Right cardiac atrium (tissue), 5 donors: ENCODE data around the gene ZDHHC1. TPM values are rescaled to one million over a fixed set of nuclear protein-coding genes. Genes with fewer than 3 reads are reported as not detected.

ENCODE experiments used
- ATAC-seq, 2 donors: fragments of 200-7000 bp; cut with Tn5 transposase; one replicate each; pipeline versions ENCODE4 v1.8.0 to v1.9.1; 2020; ENCODE audit warnings: moderate library complexity in 2 of 2, mild to moderate bottlenecking in 1 of 2
- DNase-seq, 3 donors: peaks; one replicate each; pipeline ENCODE4 v3.0.0-alpha.2; 2020
- H3K27ac ChIP-seq: one replicate; pipeline ENCODE4 v1.5.1; 2013; ENCODE audit warnings: mild to moderate bottlenecking, low read length, control low read depth, moderate library complexity
- H3K27me3 ChIP-seq: one replicate; pipeline ENCODE4 v1.6.1; 2013; ENCODE audit not compliant: control insufficient read depth, insufficient read depth
- H3K4me1 ChIP-seq: one replicate; pipeline ENCODE4 v1.6.1; 2013; ENCODE audit warnings: low read length; ENCODE audit not compliant: control insufficient read depth, insufficient read depth
- H3K4me3 ChIP-seq: one replicate; pipeline ENCODE4 v1.5.1; 2013; ENCODE audit warnings: low read length, control low read depth
- H3K9me3 ChIP-seq: one replicate; pipeline ENCODE4 v1.6.1; 2013; ENCODE audit warnings: low read length; ENCODE audit not compliant: control insufficient read depth
- WGBS: extraction: QIAGEN DNeasy Blood & Tissue Kit; methylation state at CpG from one replicate; pipeline ENCODE4 v1.1.7; 2013; 5-methylcytosine and 5-hydroxymethylcytosine counted together
- intact Hi-C, 4 donors: fragments of 100-400 bp; cut with DNase I; formaldehyde crosslinking; loops; one replicate each; pipeline versions ENCODE4 v1.11.0 to v1.14.0; 2022 to 2023
- polyA plus RNA-seq: library from polyadenylated mRNA; stranded (reverse); fragments of 200-250 nt; gene quantifications from one replicate; pipeline ENCODE4 v1.2.3, GENCODE V29; 2013
- total RNA-seq, 4 donors: library from RNA; stranded (reverse); fragmentation: NEBNext Ultra II Directional; extraction: Animal tissue kit (Norgen Biotek cat#: 25700); gene quantifications; one replicate each; pipeline ENCODE4 v1.2.1, GENCODE V29; 2021
- donor health status: healthy with polysubstance abuse.
- donor health status: DM: no; HTN: yes; CAD: no.
- donor health status: DM: no; HTN: no; CAD: no.
- donor health status: DM: no; HTN: yes; CAD: no; lungs with severe emphysema.
- donor health status: DM: yes; HTN: yes; CAD: no.

The ZDHHC1 gene
- total and polyA plus RNA-seq, 5 donors: 5.2 to 10.4 (median 6.4) TPM

- intact Hi-C loops: loop anchor here in 2 of 4 donors (10.0 kb wide), 2 partner anchors 123 to 143 kb away; no protein-coding TSS in a partner anchor
- DNase-seq (no peak), ATAC-seq (no peak)
- Histone ChIP-seq H3K27ac (no peak overlapping the region), H3K4me1 (peaks cover 5% of the 10 kb centered on the region), H3K27me3 (no peaks in the 10 kb centered on the region), H3K4me3 (no peak overlapping the region), H3K9me3 (no peaks in the 10 kb centered on the region)
- 85% methylated on average over 6 of the region's 6 CpGs for WGBS
These were observed 8.4 kb downstream of the ZDHHC1 start for GRCh38 chr16:67407788-67408452.

- intact Hi-C loops: loop anchor here in 2 of 4 donors (10.0 kb wide), 2 partner anchors 122 to 142 kb away; no protein-coding TSS in a partner anchor
- DNase-seq: no peak
- Histone ChIP-seq H3K4me1 (peaks cover 5% of the 10 kb centered on the region), H3K4me3 (no peak overlapping the region), H3K27ac (no peak overlapping the region), H3K9me3 (no peaks in the 10 kb centered on the region), H3K27me3 (no peaks in the 10 kb centered on the region)
- WGBS: 83% methylated on average over 7 of the region's 7 CpGs
- ATAC-seq: peak in 1 of 2 donors; percentile 8
These were observed 9.0 kb downstream of the ZDHHC1 start for GRCh38 chr16:67407176-67407787.

GRCh38 chr16:67406111-67406971 lies 9.9 kb downstream of the ZDHHC1 start:
- Histone ChIP-seq H3K27ac (no peak overlapping the region), H3K4me1 (peaks cover 5% of the 10 kb centered on the region), H3K27me3 (no peaks in the 10 kb centered on the region), H3K4me3 (no peak overlapping the region), H3K9me3 (no peaks in the 10 kb centered on the region)
- WGBS: 59% methylated on average over 18 of the region's 18 CpGs
- ATAC-seq: peak; percentile 55 to 59
- intact Hi-C loops: loop anchor here in 2 of 4 donors (10.0 kb wide), 2 partner anchors 122 to 142 kb away; no protein-coding TSS in a partner anchor
- peak; percentile 53 to 87 (median 84) for DNase-seq

GRCh38 chr16:67405336-67405735 lies 10.9 kb downstream of the ZDHHC1 start:
- H3K9me3 ChIP-seq: no peaks in the 10 kb centered on the region
- H3K4me1 ChIP-seq: peaks cover 5% of the 10 kb centered on the region
- DNase-seq (no peak), ATAC-seq (no peak)
- WGBS: 88% methylated on average over 8 of the region's 8 CpGs
- no peaks in the 10 kb centered on the region for H3K27me3 ChIP-seq
- H3K27ac ChIP-seq: no peak overlapping the region
- no peak overlapping the region for H3K4me3 ChIP-seq
- intact Hi-C loops: loop anchor here in 2 of 4 donors (10.0 kb wide), 2 partner anchors 121 to 141 kb away; no protein-coding TSS in a partner anchor

- intact Hi-C loops: loop anchor here in 2 of 4 donors (10.0 kb wide), 2 partner anchors 120 to 140 kb away; no protein-coding TSS in a partner anchor
- no peak overlapping the region for H3K4me3 ChIP-seq
- WGBS: 95% methylated on average over 5 of the region's 5 CpGs
- ATAC-seq (no peak), DNase-seq (no peak)
- H3K4me1 ChIP-seq: peaks cover 5% of the 10 kb centered on the region
- no peaks in the 10 kb centered on the region for H3K27me3 ChIP-seq
- H3K9me3 ChIP-seq: no peaks in the 10 kb centered on the region
- no peak overlapping the region for H3K27ac ChIP-seq
These were observed 11.5 kb downstream of the ZDHHC1 start for GRCh38 chr16:67404740-67405226.

GRCh38 chr16:67403976-67404555 lies 12.2 kb downstream of the ZDHHC1 start:
- WGBS: 71% methylated on average over 12 of the region's 12 CpGs
- no peaks in the 10 kb centered on the region for H3K9me3 ChIP-seq
- DNase-seq: no peak
- H3K27me3 ChIP-seq: no peaks in the 10 kb centered on the region
- no peak overlapping the region for H3K27ac ChIP-seq
- H3K4me3 ChIP-seq: no peak overlapping the region
- peaks cover 5% of the 10 kb centered on the region for H3K4me1 ChIP-seq
- no peak for ATAC-seq
- intact Hi-C loops: loop anchor here in 2 of 4 donors (10.0 kb wide), 2 partner anchors 119 to 139 kb away; no protein-coding TSS in a partner anchor

GRCh38 chr16:67400901-67401300 lies 15.4 kb downstream of the ZDHHC1 start:
- H3K27me3 ChIP-seq: no peaks in the 10 kb centered on the region
- 96% methylated on average over 14 of the region's 14 CpGs for WGBS
- no peak overlapping the region for H3K4me3 ChIP-seq
- peaks cover 12% of the 10 kb centered on the region for H3K4me1 ChIP-seq
- intact Hi-C loops: loop anchor here in 2 of 4 donors (10.0 kb wide), 2 partner anchors 116 to 136 kb away; no protein-coding TSS in a partner anchor
- ATAC-seq: no peak
- H3K27ac ChIP-seq: no peak overlapping the region
- DNase-seq: no peak
- H3K9me3 ChIP-seq: no peaks in the 10 kb centered on the region

- Histone ChIP-seq H3K27me3 (no peaks in the 10 kb centered on the region), H3K4me1 (peaks cover 12% of the 10 kb centered on the region), H3K9me3 (no peaks in the 10 kb centered on the region), H3K27ac (no peak overlapping the region), H3K4me3 (no peak overlapping the region)
- intact Hi-C loops: loop anchor here in 3 of 4 donors (10.0 kb wide), 3 partner anchors 115 to 145 kb away; no protein-coding TSS in a partner anchor
- ATAC-seq (no peak), DNase-seq (peak in 1 of 3 donors; percentile 55)
- 70% methylated on average over 19 of the region's 19 CpGs for WGBS
These were observed 16.2 kb downstream of the ZDHHC1 start for GRCh38 chr16:67399749-67400704.

GRCh38 chr16:67399218-67399733 lies 17.0 kb downstream of the ZDHHC1 start:
- ATAC-seq: peak; percentile 29 to 48
- intact Hi-C loops: loop anchor here in 1 of 4 donors (10.0 kb wide), 1 partner anchor 144 kb away; no protein-coding TSS in a partner anchor
- no peak overlapping the region for H3K27ac ChIP-seq
- H3K4me3 ChIP-seq: no peak overlapping the region
- DNase-seq: peak; percentile 42 to 89 (median 84)
- peaks cover 12% of the 10 kb centered on the region for H3K4me1 ChIP-seq
- no peaks in the 10 kb centered on the region for H3K9me3 ChIP-seq
- 23% methylated on average over 42 of the region's 42 CpGs for WGBS
- no peaks in the 10 kb centered on the region for H3K27me3 ChIP-seq
